OCI-LY7 (cell line): ENCODE results near the gene MRPL53. TPM values are rescaled to one million over a fixed set of nuclear protein-coding genes. Genes with fewer than 3 reads are reported as not detected.
A peak's percentile ranks its signal among the peaks of the same experiment; 100 is the strongest.

Experiments used
- BruUV-seq: library from RNA; stranded (reverse); fragments of 400-500 nt; replicated peaks from 2 replicates; lab custom pipeline; 2021; lab: Mats Ljungman, UMichigan
- CTCF ChIA-PET: fragments of 300-600 bp; sonication (Branson Sonifier 250); formaldehyde crosslinking; loops from one replicate; lab custom pipeline; 2022; ENCODE audit warnings: antibody characterized with exemption; ENCODE audit not compliant: unreplicated experiment; lab: Charles Lee
- POLR2A ChIA-PET: fragments of 300-600 bp; sonication (Branson Sonifier 250); formaldehyde crosslinking; loops from one replicate; lab custom pipeline; 2022; ENCODE audit warnings: antibody characterized with exemption; lab: Charles Lee
- DNase-seq: peaks from one replicate; pipeline ENCODE4 v3.0.0-alpha.2; 2015; ENCODE audit warnings: low spot score
- H2AFZ ChIP-seq: fragments of 200-600 bp; sonication (generic), shearing (Covaris generic); 2 replicates; pipeline ENCODE4 v1.6.1; 2014; ENCODE audit warnings: mild to moderate bottlenecking, antibody characterized with exemption, low read length, moderate library complexity
- H3K27ac ChIP-seq: fragments of 200-600 bp; sonication (generic); 2 replicates; pipeline ENCODE4 v1.5.1; 2014; ENCODE audit warnings: mixed run types, low read depth, mild to moderate bottlenecking, moderate library complexity, low read length, inconsistent platforms; ENCODE audit not compliant: poor library complexity, severe bottlenecking
- H3K36me3 ChIP-seq: fragments of 200-600 bp; sonication (generic); 2 replicates; pipeline ENCODE4 v1.6.1; 2014; ENCODE audit warnings: mild to moderate bottlenecking, antibody characterized with exemption, low read length, moderate library complexity, mixed read lengths; ENCODE audit not compliant: insufficient read depth
- H3K4me1 ChIP-seq: fragments of 200-600 bp; sonication (generic); 2 replicates; pipeline ENCODE4 v1.5.1; 2014; ENCODE audit warnings: mild to moderate bottlenecking, low read length; ENCODE audit not compliant: insufficient read depth, poor library complexity, severe bottlenecking
- H3K4me2 ChIP-seq: fragments of 200-600 bp; sonication (generic); 2 replicates; pipeline ENCODE4 v1.6.1; 2014; ENCODE audit warnings: mild to moderate bottlenecking, low read length
- H3K4me3 ChIP-seq: fragments of 200-600 bp; sonication (generic); 2 replicates; pipeline ENCODE4 v1.5.1; 2014; ENCODE audit warnings: mild to moderate bottlenecking, low read depth, low read length; ENCODE audit not compliant: poor library complexity, severe bottlenecking
- H3K79me2 ChIP-seq: fragments of 200-600 bp; sonication (generic); 2 replicates; pipeline ENCODE4 v1.6.1; 2016; ENCODE audit warnings: low read depth, mild to moderate bottlenecking, low read length, moderate library complexity, mixed read lengths; ENCODE audit not compliant: insufficient read depth
- H3K9me2 ChIP-seq: fragments of 200-600 bp; sonication (generic); 2 replicates; pipeline ENCODE4 v1.6.1; 2016; ENCODE audit warnings: mild to moderate bottlenecking, low read length, mixed read lengths; ENCODE audit not compliant: insufficient read depth
- H3K9me3 ChIP-seq: fragments of 200-600 bp; sonication (generic); 2 replicates; pipeline ENCODE4 v1.6.1; 2014; ENCODE audit warnings: mild to moderate bottlenecking, mixed run types, low read length, mixed read lengths
- H4K20me1 ChIP-seq: fragments of 200-600 bp; sonication (generic); 2 replicates; pipeline ENCODE4 v1.6.1; 2014; ENCODE audit warnings: mild to moderate bottlenecking, antibody characterized with exemption, low read length, moderate library complexity, mixed read lengths; ENCODE audit not compliant: insufficient read depth
- EZH2phosphoT487 ChIP-seq: fragments of 200-600 bp; sonication (generic); IDR thresholded peaks from 2 replicates; pipeline ENCODE4 v1.6.1; 2018; ENCODE audit warnings: low read depth, borderline replicate concordance, mild to moderate bottlenecking, mixed run types, antibody characterized with exemption, low read length, moderate library complexity, mixed read lengths
- intact Hi-C: fragments of 100-400 bp; cut with micrococcal nuclease; formaldehyde crosslinking; loops from one replicate; pipeline ENCODE4 v1.10.0; 2022; ENCODE audit not compliant: unreplicated experiment
- total RNA-seq, 2 experiments: library from RNA; depleted of rRNA in 1 of 2; stranded (reverse); fragments of >200 nt in 1 of 2; shearing (Covaris generic) in 1 of 2; gene quantifications; 2 replicates each; pipeline ENCODE4 v1.2.3, GENCODE V29; 2014 to 2022
- TF ChIP-seq, protein P1 (sequence below): fragments of 200-600 bp; sonication (generic); conservative IDR thresholded peaks from 2 replicates; pipeline ENCODE4 v1.5.1; 2014; ENCODE audit warnings: mild to moderate bottlenecking, antibody characterized with exemption, low read length, moderate library complexity, mixed read lengths

Gene MRPL53
- total RNA-seq, 2 experiments from 2014 or later = 85.7 to 102 TPM

GRCh38 chr2:74498500-74499266 is 26.2 kb upstream of the MRPL53 start:
- H3K9me3 ChIP-seq = no peaks in the 10 kb centered on the region
- H3K79me2 ChIP-seq = no peaks in the 10 kb centered on the region
- H3K36me3 ChIP-seq = peaks cover 8% of the 10 kb centered on the region
- H3K9me2 ChIP-seq = no peaks in the 10 kb centered on the region
- H3K4me3 ChIP-seq = no peak overlapping the region
- no peak for DNase-seq
- intact Hi-C loops = no loop called here
- H3K27ac ChIP-seq = no peak overlapping the region
- CTCF ChIA-PET = no interaction called here
- H2AFZ ChIP-seq = no peak overlapping the region
- H3K4me2 ChIP-seq = peak overlapping the region; percentile 16; the same call in 1 of the 2 replicates
- BruUV-seq = no TSS peak
- TF ChIP-seq, protein P1, sequence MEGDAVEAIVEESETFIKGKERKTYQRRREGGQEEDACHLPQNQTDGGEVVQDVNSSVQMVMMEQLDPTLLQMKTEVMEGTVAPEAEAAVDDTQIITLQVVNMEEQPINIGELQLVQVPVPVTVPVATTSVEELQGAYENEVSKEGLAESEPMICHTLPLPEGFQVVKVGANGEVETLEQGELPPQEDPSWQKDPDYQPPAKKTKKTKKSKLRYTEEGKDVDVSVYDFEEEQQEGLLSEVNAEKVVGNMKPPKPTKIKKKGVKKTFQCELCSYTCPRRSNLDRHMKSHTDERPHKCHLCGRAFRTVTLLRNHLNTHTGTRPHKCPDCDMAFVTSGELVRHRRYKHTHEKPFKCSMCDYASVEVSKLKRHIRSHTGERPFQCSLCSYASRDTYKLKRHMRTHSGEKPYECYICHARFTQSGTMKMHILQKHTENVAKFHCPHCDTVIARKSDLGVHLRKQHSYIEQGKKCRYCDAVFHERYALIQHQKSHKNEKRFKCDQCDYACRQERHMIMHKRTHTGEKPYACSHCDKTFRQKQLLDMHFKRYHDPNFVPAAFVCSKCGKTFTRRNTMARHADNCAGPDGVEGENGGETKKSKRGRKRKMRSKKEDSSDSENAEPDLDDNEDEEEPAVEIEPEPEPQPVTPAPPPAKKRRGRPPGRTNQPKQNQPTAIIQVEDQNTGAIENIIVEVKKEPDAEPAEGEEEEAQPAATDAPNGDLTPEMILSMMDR = no peak
- TF ChIP-seq EZH2phosphoT487 = peak; percentile 83
- POLR2A ChIA-PET = no interaction called here
- peaks cover 9% of the 10 kb centered on the region for H3K4me1 ChIP-seq
- H4K20me1 ChIP-seq = no peaks in the 10 kb centered on the region

- H3K4me1 ChIP-seq = peaks cover 9% of the 10 kb centered on the region
- no peaks in the 10 kb centered on the region for H4K20me1 ChIP-seq
- POLR2A ChIA-PET = no interaction called here
- H3K4me2 ChIP-seq = no peak overlapping the region
- no peak for TF ChIP-seq EZH2phosphoT487
- TF ChIP-seq, protein P1 = no peak
- H3K9me3 ChIP-seq = no peaks in the 10 kb centered on the region
- intact Hi-C loops = no loop called here
- DNase-seq = no peak
- no peaks in the 10 kb centered on the region for H3K79me2 ChIP-seq
- no peak overlapping the region for H3K4me3 ChIP-seq
- no peak overlapping the region for H3K27ac ChIP-seq
- H3K9me2 ChIP-seq = no peaks in the 10 kb centered on the region
- H3K36me3 ChIP-seq = peaks cover 15% of the 10 kb centered on the region
- CTCF ChIA-PET = no interaction called here
- no TSS peak for BruUV-seq
- H2AFZ ChIP-seq = no peak overlapping the region
Observed at GRCh38 chr2:74497777-74498499, 25.5 kb upstream of the MRPL53 start.
